AG10803 (cell line): ENCODE data around the gene DSCAML1.

ENCODE experiments used
- DNase-seq: peaks from one replicate; pipeline ENCODE4 v3.0.0; 2010; ENCODE audit warnings: low read depth
- H3K4me3 ChIP-seq: 2 replicates; pipeline ENCODE4 v1.5.1; 2011; ENCODE audit warnings: mild to moderate bottlenecking, low read length, control low read depth
- CTCF ChIP-seq: conservative IDR thresholded peaks from 2 replicates; pipeline ENCODE4 v1.5.1; 2011; ENCODE audit warnings: mild to moderate bottlenecking, low read length, control low read depth, inconsistent platforms

DSCAML1 gene

GRCh38 chr11:117563556-117563955 is 233.5 kb downstream of the DSCAML1 start:
- DNase-seq, result no peak
- no peak for TF ChIP-seq CTCF
- no peak overlapping the region for H3K4me3 ChIP-seq

GRCh38 chr11:117562136-117562535 is 234.9 kb downstream of the DSCAML1 start:
- no peak for DNase-seq
- H3K4me3 ChIP-seq, result no peak overlapping the region
- no peak for TF ChIP-seq CTCF

- TF ChIP-seq CTCF, result no peak
- H3K4me3 ChIP-seq, result no peak overlapping the region
- DNase-seq, result no peak
Observed at GRCh38 chr11:117560780-117561530, 236.1 kb downstream of the DSCAML1 start.

- H3K4me3 ChIP-seq, result no peak overlapping the region
- no peak for TF ChIP-seq CTCF
- DNase-seq, result no peak
Observed at GRCh38 chr11:117559698-117560097, 237.3 kb downstream of the DSCAML1 start.

GRCh38 chr11:117557361-117557760 is 239.7 kb downstream of the DSCAML1 start:
- no peak for DNase-seq
- TF ChIP-seq CTCF, result no peak
- H3K4me3 ChIP-seq, result no peak overlapping the region

GRCh38 chr11:117554601-117555333 is 242.2 kb downstream of the DSCAML1 start:
- no peak for TF ChIP-seq CTCF
- no peak for DNase-seq
- no peak overlapping the region for H3K4me3 ChIP-seq

- H3K4me3 ChIP-seq, result no peak overlapping the region
- TF ChIP-seq CTCF, result no peak
- no peak for DNase-seq
Observed at GRCh38 chr11:117552626-117553025, 244.4 kb downstream of the DSCAML1 start.
